Endothelial cell (in vitro differentiated cells): Measurements from ENCODE around the gene NT5DC2. TPM values are rescaled to one million over a fixed set of nuclear protein-coding genes. Genes with fewer than 3 reads are reported as not detected.

ENCODE experiments used
- DNase-seq: peaks from one replicate; pipeline ENCODE4 v3.0.0; 2021; ENCODE audit warnings: low spot score
- H3K27ac Mint-ChIP-seq: one replicate; pipeline ENCODE4 v1.8.0; 2021; ENCODE audit warnings: mixed read lengths, inconsistent platforms; ENCODE audit not compliant: unreplicated experiment
- H3K27me3 Mint-ChIP-seq: one replicate; pipeline ENCODE4 v1.8.0; 2021; ENCODE audit warnings: mild to moderate bottlenecking, moderate library complexity, mixed read lengths, inconsistent platforms; ENCODE audit not compliant: unreplicated experiment
- H3K36me3 Mint-ChIP-seq: one replicate; pipeline ENCODE4 v1.8.0; 2021; ENCODE audit warnings: mild to moderate bottlenecking, low read depth, mixed read lengths, inconsistent platforms; ENCODE audit not compliant: unreplicated experiment
- H3K4me1 Mint-ChIP-seq: one replicate; pipeline ENCODE4 v1.8.0; 2021; ENCODE audit warnings: mild to moderate bottlenecking, mixed read lengths, inconsistent platforms; ENCODE audit not compliant: unreplicated experiment
- H3K4me3 Mint-ChIP-seq: one replicate; pipeline ENCODE4 v1.8.0; 2021; ENCODE audit warnings: mild to moderate bottlenecking, mixed read lengths, inconsistent platforms; ENCODE audit not compliant: unreplicated experiment
- H3K9me3 Mint-ChIP-seq: one replicate; pipeline ENCODE4 v1.8.0; 2021; ENCODE audit warnings: mixed read lengths, inconsistent platforms; ENCODE audit not compliant: unreplicated experiment
- total RNA-seq: library from RNA; stranded (reverse); fragmentation: NEBNext Ultra II Directional; extraction: Animal tissue kit (Norgen Biotek cat#: 25700); gene quantifications from one replicate; pipeline ENCODE4 v1.2.1, GENCODE V29; 2021; ENCODE audit not compliant: unreplicated experiment
- TF ChIP-seq, protein P1 (sequence below): fragments of 200-600 bp; sonication (generic); IDR thresholded peaks from one replicate; pipeline ENCODE4 v1.5.0; 2021; ENCODE audit warnings: antibody characterized with exemption; ENCODE audit not compliant: unreplicated experiment

Gene NT5DC2
- total RNA-seq, 1 donor from 2014 or later = 252 TPM

DNA sequence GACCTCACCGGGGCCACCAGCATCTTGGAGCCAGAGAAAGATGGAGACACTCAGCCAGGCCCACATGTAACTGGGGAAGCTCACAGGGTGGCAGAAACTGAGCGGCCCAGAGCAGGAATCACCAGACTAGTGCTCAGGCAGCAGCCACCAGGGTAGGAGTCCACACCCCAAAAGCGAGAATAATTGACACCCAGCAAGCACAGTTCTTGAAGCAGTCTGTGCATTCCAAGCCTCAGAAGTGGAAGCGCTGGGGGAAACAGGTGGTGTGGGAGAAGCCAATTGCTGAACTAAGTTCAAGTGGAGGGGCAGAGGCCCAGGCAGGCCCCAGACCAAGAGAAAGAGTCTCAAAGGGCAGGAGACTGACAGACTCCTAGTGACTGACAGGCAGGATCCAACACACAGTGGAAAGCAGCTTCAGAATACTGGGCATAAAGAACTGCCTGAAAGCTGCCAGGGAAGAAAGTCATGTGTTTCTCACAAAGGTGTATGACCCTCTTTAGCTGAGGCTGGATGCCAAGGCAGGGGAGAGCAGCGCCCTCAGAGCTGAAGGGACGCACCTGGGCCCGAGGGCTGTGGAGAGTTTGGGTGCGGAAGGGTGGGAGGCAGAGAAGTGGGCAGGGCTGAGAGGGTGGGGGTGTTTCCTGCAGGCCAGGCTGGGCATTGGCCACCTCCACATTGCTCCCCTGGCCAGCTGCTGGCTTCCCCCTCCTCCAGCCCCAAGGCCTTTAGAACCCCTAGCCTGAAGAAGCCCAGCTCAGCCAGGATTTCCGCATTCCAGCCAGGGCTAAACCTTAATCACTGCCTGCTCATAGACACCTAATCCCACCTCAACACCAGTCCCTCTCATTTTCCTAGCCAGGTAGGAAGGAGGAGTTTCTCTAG lies 7.7 kb downstream of the NT5DC2 start:
- TF ChIP-seq, protein P1, sequence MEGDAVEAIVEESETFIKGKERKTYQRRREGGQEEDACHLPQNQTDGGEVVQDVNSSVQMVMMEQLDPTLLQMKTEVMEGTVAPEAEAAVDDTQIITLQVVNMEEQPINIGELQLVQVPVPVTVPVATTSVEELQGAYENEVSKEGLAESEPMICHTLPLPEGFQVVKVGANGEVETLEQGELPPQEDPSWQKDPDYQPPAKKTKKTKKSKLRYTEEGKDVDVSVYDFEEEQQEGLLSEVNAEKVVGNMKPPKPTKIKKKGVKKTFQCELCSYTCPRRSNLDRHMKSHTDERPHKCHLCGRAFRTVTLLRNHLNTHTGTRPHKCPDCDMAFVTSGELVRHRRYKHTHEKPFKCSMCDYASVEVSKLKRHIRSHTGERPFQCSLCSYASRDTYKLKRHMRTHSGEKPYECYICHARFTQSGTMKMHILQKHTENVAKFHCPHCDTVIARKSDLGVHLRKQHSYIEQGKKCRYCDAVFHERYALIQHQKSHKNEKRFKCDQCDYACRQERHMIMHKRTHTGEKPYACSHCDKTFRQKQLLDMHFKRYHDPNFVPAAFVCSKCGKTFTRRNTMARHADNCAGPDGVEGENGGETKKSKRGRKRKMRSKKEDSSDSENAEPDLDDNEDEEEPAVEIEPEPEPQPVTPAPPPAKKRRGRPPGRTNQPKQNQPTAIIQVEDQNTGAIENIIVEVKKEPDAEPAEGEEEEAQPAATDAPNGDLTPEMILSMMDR = no peak
- DNase-seq = no peak
- H3K27ac Mint-ChIP-seq = peak overlapping the region; percentile 78
- no peak overlapping the region for H3K4me3 Mint-ChIP-seq
- peaks cover 19% of the 10 kb centered on the region for H3K27me3 Mint-ChIP-seq
- H3K9me3 Mint-ChIP-seq = no peaks in the 10 kb centered on the region
- peaks cover 3% of the 10 kb centered on the region for H3K4me1 Mint-ChIP-seq
- H3K36me3 Mint-ChIP-seq = peaks cover 40% of the 10 kb centered on the region

DNA sequence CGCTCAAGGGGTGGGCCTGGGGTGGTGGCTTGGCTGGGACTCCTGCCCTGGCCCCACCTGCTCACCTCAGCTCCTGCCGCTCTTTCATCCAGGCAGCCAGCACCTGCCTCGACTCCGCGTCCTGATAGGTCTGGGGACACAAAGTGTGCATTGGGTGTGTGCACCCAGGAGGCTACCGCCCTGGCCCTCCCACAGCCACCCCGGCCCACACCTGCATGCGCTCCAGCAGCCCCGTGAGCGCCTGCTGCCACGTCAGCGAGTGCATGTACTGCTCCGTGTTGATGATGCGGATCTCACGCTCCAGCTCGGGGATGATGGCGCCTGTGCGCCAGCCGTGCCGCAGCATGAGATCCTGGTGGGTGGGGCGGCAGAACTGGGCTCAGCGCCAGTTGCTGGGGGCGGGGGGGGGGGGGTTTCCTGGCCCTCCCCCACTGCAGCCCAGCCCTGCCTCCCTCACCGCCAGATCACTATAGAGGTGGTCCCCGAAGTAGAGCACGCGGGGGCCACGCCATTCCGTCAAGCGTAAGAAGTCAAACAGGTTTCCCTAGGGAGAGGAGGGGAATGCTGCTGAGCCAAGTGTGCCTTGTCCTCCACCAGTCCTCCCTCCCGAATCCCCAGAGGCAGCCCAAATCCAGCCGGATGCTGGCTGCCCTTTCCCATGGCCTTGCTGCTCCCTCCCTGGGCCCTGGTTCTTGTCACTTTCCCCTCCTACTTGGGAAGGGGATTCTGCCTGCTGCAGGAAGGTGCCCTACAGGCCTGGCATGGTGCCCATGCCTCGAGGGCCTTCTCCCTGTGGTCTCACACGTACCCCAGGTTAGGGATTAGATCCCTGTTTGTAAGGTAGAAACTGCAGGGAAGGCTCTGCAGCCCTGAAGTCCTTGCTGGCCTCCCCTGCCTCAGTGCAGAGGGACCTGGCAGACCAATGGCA lies 8.6 kb downstream of the NT5DC2 start:
- TF ChIP-seq, protein P1 = no peak
- no peak for DNase-seq
- no peak overlapping the region for H3K4me3 Mint-ChIP-seq
- H3K9me3 Mint-ChIP-seq = no peaks in the 10 kb centered on the region
- peaks cover 20% of the 10 kb centered on the region for H3K27me3 Mint-ChIP-seq
- H3K27ac Mint-ChIP-seq = no peak overlapping the region
- peaks cover under 1% of the 10 kb centered on the region for H3K4me1 Mint-ChIP-seq
- H3K36me3 Mint-ChIP-seq = peaks cover 44% of the 10 kb centered on the region

DNA sequence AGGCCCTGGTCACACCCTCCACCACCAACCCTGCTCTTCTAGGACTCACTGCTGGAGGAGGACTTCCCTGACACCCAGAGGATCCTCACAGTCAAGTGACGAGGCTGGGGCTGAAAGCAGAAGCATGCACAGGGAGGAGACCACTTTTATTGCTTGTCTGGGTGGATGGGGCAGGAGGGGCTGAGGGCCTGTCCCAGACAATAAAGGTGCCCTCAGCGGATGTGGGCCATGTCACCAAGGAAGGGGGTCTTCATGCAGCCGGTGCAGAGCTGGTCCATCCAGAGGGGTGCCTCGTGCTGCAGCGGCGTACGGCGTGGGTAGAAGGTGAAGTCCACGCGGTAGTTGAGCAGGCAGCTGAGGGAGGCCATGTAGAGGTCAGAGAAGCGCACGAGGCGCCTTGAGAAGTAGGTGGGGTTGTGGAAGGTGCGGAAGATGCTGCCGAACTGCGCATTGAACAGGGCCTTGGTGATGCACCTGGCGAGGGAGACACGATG lies 9.4 kb downstream of the NT5DC2 start:
- H3K4me3 Mint-ChIP-seq = peak overlapping the region; percentile 83
- TF ChIP-seq, protein P1 = no peak
- H3K27ac Mint-ChIP-seq = peak overlapping the region; percentile 36
- no peaks in the 10 kb centered on the region for H3K9me3 Mint-ChIP-seq
- no peak for DNase-seq
- H3K36me3 Mint-ChIP-seq = peaks cover 49% of the 10 kb centered on the region
- H3K27me3 Mint-ChIP-seq = peaks cover 23% of the 10 kb centered on the region
- H3K4me1 Mint-ChIP-seq = no peaks in the 10 kb centered on the region

DNA sequence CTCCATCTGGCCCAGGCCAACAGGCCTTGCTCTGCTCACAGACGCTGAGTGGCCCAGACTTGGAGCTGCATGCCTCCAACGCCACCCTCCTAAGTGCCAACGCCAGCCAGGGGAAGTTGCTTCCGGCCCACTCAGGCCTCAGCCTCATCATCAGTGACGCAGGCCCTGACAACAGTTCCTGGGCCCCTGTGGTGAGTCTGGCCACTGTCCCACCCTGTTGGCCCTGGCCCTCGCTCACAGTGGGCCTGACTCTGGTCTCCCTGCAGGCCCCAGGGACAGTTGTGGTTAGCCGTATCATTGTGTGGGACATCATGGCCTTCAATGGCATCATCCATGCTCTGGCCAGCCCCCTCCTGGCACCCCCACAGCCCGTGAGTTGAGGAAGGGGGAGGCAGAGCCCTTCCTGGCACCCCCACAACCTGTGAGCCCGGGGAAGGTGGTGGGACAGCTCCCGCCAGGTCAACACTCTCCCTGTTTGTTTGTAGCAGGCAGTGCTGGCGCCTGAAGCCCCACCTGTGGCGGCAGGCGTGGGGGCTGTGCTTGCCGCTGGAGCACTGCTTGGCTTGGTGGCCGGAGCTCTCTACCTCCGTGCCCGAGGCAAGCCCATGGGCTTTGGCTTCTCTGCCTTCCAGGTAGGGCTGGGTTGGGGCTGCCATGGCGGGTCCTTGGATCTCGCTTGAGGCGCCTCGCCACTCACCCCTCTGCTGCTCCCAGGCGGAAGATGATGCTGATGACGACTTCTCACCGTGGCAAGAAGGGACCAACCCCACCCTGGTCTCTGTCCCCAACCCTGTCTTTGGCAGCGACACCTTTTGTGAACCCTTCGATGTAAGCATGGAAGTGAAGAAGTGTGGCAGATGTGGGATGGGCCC lies 10.0 kb downstream of the NT5DC2 start:
- Mint-ChIP-seq H3K27me3 (peaks cover 20% of the 10 kb centered on the region), H3K27ac (no peak overlapping the region), H3K4me3 (peak overlapping the region; percentile 83), H3K4me1 (no peaks in the 10 kb centered on the region), H3K36me3 (peaks cover 51% of the 10 kb centered on the region), H3K9me3 (no peaks in the 10 kb centered on the region)
- no peak for DNase-seq
- TF ChIP-seq, protein P1 = no peak
